NCI-H2196 (cell line): ENCODE data around the gene IRF7.

Experiments
- DNase-seq: peaks from one replicate; lab custom pipeline; 2025; ENCODE audit not compliant: unreplicated experiment; lab: John Stamatoyannopoulos, UW

IRF7 gene

GRCh38 chr11:565921-566509 lies 49.7 kb downstream of the IRF7 start:
- DNase-seq, result no peak

DNA sequence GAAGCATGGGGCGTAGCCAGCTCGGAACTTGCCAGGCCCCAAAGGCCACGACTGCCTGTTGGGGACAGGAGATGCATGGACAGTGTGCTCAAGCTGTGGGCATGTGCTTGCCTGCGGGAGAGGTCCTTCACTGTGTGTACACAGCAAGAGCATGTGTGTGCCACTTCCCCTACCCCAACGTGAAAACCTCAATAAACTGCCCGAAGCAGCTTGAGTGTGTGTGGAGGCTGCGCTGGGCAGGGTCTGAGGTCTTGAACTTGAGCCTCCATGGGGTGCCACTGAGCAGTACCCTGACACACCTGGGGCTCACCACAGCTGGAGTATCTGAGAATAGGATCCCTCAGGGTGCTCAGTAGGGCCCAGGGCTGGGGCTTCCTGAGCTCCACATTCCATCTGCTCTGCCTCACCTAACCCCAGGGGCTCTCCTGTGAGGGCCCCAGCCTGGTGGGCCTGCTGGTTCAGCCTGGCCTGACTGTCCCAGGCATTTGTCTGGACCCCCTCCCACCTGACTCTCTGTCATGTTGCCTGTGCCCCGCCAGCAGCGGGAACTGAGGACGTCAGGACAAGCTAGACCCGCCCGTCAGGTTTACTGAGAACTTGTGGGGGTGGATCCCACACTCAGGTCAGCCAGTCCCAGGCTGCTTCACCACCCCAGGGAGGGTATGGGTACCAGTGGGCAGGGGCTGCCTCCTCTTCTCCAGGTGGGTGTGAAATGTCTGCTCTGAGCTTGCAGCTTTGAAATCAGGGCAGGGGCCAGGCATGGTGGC lies 51.8 kb downstream of the IRF7 start:
- DNase-seq, result no peak

GRCh38 chr11:563066-563811 lies 52.5 kb downstream of the IRF7 start:
- DNase-seq, result no peak
